HG02588 (cell line): ENCODE measurements around the gene FBXL14.

ENCODE experiments used
- ATAC-seq: cut with Tn5 transposase; IDR thresholded peaks from one replicate; pipeline ENCODE4 v1.9.1; 2021; ENCODE audit warnings: mild to moderate bottlenecking, moderate library complexity; ENCODE audit not compliant: unreplicated experiment

The FBXL14 gene

DNA sequence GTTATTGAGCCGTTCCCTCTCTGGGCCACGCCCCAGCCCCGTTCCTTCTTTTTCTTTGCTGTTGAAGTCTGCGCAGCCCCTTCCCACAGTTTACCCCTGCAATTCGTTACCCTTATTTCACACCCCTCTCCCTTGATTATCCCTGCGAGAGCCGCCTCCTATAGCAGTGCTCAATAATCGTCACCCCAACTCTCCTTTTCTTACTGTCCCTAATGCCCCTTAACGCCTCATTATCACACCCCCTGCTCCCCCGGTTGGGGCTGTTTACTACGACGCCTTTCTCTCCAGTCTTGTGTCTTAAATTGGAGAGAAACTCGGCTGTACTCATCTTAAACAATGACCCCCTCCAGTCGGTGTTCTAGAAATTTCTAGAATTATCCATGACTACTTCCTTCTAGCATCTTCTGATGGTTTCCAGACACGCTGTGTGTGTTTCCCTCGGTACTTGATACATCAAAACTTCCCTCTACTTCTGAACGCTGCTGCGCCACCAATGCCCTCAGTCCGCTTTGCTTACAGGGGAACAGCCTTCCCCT lies 713 bp upstream of the FBXL14 start:
- ATAC-seq: no peak

DNA sequence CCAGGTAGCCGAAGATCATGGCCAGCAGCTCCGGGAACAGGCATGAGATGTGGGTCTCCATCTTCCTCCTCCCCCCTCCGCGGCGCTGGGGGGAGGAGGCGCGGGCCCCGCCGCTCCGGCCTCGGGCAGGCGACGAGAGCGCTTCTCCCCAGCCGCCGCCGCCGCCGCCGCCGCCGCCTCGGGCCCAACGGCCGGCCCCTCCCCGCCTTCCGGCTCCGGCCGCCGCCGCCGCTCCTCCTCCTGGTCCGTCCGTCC lies 448 bp downstream of the FBXL14 start:
- peak; percentile 48 for ATAC-seq

DNA sequence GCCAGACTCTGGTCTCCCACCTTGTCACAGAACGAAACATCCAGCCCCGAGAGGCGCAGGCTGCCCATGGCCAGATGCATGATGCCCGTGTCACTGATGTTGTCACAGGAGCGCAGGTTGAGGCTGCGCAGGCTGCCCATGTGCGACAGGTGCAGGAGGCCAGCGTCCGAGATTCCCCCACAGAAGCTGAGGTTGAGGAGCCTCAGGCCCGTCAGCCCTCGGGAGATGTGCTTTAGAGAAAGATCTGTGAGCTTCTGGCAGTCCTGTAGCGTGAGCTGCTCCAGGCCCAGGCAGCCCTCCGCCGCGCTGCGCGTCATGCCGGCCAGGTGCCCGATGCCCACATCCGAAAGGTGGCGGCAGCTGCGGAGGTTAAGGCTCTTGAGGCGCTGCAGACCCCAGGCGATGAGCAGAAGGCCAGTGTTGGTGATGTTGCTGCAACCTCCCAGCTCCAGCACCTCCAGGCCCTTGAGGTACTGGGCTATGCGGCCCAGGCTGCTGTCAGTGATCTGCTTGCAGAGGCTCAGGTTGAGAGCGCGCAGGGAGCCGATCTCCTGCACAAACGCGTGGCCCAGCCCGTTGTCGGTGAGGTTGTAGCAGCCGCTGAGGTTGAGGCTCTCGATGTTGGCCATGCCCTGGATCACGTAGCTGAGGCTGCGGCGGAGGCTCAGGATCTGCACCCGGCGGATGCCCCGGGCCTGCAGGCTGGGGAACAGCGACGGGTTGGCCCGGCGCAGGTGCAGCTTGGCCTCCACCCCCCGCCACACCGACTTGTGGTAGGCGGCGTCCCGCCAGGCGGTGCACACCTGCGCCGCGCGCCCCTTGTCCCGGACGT lies 991 bp downstream of the FBXL14 start:
- peak; percentile 24 for ATAC-seq

DNA sequence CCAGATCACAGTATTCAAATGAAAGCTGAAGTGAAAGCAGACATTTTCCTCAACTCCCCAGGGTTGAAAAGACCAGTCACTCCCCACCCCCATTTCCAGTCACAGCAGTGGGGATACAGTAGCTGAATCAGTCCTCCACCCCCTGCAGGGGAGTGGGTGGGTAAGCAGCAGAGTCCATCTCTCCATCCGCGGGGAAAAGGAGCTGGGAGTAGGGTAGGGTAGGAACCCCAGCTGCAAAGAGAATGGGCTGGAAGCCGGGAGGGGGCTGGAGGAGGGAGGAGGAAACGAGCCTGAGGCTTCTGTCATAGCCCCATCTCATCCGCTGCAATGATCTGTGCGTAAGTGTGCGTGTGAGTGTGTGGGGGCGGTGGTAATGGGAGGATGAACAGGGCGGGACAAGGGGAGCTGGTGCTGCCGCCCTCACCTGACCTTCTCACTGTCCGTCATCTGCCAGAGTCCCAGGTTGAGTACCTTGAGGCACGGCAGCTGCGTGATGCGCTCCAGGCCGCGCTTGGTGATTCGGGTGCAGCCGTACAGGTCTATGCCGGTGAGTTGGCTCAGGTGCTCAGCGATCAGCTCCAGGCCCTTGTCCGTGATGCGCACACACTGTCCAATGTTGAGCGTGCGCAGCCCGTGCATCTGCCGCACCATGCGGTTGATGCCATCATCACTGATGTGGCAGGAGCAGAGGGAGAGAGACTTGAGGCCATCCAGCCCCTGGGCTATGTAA lies 1.8 kb downstream of the FBXL14 start:
- no peak for ATAC-seq

DNA sequence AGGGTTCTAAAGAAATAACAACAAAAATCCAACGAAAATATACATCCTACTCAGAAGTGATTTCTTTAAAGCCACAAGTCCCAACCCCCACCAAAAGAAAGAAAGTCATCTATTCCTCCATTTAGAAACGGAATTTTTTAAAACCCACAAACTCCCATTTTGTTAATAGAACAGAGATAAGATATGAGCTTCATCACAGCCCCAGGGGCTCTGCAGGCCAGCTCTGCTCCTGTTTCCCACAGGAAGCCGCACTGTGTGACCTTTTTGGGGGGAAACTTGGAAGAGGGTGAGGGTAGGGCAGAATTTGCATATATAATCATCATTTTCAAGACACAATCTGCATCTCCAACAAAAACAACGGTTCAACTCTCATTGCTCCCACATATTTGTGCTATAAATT lies 2.8 kb downstream of the FBXL14 start:
- no peak for ATAC-seq

DNA sequence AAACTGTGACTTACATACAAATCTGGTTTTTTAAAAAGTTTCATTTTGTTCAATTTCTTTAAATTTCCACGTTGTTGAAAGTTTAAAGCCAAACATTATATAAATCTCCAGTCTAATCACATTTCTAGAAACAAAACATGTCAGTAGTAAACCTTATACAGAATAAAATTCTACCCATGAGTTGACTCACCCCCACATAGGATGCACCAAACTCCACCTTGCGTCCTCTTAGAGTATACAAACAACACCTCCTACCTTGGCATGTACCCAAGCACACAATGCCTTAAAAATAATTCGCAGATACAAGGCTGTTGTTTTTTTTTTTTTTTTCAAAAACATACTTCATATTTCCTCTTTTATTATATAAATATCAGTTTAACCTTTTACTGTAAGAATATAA lies 3.3 kb downstream of the FBXL14 start:
- ATAC-seq: no peak

DNA sequence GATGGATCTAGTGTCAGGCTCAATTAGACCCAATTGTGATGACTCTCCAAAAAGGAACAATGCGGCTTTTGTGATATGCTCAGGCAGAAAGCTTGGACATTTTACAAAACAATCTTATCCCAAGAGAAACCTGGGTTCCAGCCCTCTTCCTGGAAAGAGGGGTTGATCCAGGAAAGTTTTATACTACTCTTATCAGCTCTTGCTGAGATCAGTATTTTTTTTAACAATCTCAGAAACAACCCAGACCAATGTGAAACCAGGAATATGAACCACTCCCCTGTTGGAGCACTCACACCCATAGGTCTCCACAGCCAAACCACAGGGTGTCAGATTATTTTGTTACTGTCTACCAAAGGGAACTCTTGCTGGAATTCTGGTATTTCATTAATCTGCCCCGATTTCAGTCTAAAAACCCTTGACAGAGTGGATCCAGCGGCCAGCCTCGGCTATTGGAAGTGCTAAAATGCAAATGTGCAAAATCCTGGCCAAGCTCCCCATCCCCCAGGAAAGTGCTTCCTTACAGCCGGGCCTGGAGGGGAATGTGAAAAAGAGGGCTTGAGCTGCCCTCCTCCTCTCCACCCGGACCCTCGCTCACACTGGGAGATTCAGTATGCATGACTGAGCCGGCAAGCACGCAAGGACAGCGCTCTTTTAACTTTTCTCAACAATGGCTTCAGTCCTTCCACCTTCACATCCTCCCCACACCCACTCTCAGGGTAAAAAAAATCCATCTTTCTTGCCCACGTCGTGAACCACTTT lies 4.0 kb downstream of the FBXL14 start:
- no peak for ATAC-seq

DNA sequence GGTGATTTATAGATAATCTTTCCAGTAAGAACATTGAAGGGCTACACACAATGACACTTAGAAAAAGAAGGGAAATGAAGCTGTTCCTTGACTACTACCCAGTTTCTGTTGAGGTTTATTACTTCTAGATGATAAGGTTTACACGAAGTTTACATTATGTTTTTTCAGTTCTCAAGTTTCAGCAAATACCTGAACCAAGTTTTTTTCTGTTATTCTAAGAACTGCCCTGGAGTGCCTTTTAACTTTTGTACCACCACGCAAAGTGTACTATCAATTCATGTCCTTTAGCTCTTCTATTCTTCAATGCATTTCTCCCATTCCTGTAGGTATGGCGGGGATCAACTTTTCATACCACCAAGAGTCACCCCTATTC lies 5.8 kb downstream of the FBXL14 start:
- no peak for ATAC-seq

DNA sequence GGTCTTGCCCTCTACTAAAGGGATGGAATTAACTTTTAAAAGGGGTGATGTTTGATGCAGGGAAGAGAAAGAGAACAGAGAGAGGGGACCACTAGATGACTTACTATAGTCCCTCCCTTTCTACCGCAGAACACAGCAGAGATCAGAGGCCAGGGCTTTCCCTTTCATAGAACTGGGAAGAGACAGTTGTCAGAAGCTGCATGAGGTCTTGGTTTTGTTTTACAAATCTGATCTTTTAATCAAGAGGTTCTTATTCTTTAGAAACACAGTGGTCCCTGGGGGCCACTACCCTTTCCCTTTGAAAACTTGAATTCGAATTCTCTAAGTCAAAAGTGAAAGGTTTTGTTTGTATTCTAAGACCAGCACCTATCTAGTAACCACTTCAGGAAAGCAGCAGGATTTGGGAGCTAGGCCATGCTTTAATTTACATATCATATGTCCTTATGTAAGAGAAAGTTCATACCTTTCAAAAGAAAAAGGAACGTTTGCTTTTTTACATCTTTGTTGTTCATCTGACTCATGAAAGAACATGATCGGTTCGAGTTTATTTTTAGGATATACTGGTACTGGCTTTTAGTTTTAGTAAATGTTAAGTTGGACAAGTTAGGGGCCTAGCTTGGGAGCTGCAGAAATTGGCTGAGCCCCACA lies 6.3 kb downstream of the FBXL14 start:
- ATAC-seq: no peak

DNA sequence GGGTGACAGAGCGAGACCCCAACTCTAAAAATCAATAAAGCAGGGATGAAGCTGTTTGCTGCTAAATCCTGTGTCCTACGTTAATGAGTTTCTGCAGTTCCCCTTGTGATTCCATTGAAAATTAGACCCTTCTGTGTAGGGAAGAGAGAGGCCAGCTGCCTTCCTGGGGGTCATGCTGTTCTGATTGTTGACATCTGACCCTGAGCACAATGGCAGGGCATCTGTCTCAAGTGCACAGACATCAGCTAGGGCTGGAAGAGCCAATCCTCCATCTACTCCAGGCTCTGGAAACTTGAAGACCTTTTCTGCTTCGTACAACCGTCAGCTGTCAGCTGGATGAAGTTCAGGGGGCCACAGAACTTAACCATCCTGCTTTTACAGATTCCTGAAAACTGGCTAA lies 10.1 kb downstream of the FBXL14 start:
- no peak for ATAC-seq

DNA sequence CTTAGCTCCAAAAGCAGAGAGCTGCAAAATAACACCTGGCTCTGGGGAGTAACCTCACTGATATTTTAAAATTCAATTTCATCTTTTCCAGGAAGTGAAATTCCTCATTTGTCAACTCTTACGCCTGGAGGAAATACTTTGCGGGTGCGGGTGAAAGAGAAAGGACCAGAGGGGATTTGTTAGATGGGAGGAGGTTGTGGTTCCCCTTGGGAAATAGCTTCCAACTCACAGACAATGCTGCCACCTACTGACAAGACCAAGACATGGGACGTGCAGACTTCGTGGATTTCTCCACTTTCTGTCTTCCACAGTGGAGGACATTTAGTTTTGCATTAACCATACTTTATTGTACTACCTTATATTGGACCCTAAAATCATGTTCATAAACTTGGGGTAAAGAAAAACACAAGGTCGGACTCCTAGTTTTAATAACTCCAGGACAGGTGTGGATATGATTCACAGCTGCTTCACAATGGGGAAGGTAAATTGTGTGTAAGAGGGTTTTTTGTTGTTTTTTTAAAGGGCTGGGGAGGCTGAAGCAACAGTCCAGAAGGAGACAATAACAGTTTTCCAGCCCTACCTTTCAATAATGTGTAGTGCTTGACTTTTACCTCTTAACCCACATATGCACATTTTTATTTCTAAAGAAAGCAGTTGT lies 10.8 kb downstream of the FBXL14 start:
- ATAC-seq: peak; percentile 66

DNA sequence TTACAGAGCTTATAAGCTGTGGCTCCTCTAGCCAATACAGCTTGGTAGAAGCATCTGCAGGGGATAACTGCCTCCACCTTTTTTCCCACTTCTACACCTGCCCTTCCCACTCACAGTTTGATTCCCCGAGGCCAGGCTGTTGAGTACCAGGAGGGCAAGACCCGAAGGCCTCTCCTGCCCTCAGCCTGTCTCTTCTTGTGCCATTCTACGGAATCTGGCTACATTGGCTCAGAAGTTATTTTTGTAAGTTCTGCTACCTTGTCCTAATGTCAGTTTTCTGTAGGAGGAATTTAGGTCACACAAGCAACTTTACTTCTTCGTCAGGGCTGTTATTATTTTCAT lies 11.7 kb downstream of the FBXL14 start:
- ATAC-seq: no peak

DNA sequence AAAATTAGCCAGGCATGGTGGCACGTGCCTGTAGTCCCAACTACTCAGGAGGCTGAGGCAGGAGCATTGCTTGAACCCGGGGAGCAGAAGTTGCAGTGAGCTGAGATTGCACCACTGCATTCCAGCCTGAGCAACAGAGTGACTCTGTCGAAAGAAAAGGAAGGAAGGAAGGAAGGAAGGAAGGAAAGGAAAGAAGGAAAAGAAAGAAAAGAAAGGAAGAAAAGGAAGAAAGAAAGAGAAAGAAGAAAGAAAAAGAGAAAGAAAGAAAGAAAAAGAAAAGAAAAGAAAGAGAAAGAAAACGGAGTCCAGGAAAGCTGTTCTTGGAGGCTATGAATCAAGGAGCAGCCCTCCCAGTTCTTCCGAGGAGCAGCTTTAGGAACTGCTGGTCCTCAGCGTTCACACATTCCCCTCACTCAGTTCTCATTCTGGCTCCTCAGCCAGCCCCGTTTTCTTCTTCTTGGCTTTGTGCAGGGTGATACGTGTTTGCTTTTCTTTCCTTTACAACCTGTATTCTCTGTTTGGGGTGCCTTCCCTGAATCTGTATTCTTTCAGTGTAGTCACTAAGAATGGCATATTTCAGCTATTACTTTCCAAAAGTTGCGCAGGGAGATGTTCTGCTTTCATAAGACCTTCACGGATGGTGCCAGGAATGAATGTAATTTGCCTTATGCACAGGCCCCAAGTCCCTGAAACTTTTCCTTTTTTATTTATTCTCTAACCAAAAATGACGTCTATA lies 12.2 kb downstream of the FBXL14 start:
- ATAC-seq: no peak

DNA sequence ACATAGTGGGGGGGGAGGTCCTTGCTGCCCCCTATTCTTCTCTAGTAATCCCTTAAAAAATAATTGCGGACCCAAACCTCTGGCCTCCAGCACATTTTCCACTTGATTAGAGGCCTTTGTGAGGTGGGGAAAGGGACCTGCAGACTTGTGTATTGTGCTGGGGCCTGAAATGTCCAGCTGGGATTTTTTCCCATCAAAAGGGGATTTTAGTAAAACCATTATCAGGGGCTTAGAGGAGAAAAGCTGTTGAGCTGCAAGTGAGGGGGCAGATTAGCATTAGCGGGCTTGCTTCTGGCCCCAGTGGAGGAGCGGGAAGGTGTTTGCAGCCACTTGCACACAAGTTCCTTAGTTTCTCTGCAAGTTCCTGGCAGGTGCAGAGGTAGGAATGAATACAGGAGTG lies 13.9 kb downstream of the FBXL14 start:
- ATAC-seq: no peak

DNA sequence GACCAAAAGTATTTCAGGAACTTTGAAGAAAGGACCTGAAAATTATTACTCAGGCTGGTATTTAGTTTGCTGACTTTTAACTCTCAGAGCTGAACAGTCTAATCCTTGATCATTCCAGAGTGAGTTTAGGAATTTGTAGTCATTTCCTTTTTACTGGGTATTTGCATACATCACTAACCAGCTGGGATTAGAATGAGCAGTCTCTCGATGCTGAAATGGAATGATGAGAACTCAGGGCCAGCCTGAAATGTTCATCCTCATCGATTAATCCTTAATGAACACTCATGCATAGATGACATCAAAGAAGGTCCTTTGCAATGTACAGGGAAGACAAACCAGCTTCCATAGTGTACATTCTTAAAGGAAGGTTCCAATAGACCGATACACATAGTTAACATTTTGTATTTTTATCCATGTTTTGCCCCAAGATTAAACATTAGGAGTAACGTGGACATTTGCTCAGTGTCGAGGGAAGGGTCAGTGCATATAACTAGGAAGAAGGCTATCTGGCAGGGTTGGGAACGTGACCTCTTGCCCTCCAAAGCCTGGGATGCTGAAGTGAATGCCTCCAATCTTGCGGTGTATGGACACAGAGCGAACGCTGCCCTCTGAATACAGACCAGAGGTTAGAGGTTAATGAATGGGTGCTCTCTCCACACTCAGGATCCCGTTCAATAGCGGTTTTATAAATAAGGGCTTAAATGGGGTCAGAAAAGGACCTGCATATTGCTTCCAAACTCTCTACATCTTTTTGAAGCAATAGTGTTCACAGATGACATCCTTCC lies 14.5 kb downstream of the FBXL14 start:
- no peak for ATAC-seq

DNA sequence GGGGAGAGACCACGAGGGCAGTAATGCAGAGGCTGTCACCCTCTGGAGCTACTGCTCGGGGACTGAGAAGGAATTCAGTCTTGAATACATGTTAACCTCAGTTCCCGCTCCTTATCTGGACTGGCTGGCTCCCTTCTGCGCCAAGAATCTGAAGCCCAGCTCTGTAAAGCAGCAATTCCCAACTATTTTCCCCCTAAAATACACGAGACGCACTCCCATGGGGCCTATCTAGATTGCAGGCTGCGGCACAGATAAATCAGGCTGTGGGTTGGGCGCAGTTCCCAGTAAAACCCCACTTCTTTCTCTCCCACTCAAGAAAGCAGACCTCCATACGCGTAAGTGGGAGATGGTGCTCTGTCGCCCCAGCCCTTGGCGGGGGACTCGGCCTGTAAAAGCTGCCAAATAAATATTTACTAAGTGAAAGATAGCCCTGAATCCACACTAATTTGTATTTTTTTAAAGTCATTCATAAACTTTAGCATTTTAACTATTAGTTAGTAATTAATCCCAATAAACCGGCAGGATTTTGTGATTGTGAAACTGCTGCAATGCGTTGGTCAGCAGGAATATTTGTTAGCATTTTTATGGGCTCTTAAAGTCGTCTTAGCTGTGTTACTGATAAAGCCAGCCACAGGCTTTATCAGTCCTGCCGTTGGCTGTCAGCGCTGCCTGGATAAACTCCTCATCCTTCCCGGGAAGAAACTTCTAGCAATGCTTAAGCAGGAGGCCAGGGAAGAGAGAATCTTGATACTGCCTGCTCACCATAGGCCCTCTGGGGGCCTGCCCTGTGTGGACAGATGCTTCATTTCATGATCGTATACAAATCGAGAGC lies 17.8 kb downstream of the FBXL14 start:
- no peak for ATAC-seq

DNA sequence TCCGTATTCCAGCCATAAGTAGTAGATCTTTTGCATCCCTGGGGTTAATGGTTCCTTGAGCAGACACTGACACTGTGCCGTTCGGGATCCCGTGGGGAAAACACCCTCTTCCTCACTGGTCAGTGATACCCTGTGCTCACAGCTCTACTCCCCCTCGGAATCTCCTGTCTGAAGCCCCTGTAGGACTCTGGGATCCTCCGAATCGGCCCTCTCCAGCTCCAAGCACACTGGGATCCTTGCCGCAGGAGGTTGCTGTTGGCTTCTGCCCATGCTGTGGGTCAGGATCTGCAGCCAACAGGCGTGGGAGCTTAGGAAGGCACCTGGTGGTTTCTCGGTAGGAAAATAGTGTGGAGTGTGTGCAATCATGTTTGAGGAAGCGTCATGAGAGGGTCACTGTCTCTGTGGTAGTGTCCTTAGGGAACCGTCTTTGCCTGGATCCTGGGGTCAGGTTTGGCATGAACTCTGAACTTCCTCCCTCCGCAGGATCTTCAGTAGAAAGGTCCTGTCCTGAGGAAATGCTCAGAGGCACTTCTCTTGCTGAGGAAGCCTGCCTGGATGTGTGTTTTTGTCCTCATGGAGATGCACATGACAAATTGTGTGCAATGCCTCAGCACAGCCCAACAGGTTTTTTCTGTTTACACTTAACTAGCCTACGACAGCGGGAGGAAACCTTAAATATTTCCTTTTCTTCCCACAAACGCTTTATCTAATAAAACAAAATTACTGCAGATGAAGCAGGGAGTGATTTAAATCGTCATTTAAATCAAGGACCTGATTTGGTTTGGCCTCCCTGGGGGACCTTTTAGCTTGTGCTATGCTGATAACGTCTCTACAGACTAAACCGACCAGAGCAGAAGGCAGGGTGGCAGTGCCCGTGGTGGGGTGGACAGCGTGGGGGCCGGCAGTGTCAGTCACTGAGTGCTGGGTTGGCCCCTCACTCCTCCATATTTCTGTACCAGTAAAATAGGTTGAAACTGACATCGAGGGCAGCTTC lies 18.7 kb downstream of the FBXL14 start:
- no peak for ATAC-seq
